ENCODE measurements around the gene PTCD1.
A peak's percentile ranks its signal among the peaks of the same experiment; 100 is the strongest.

Gene PTCD1

GRCh38 chr7:99438573-99439480, at the start of gene PTCD1, which contains the start of gene CPSF4:
PTCD1 (minus strand) TSS chr7:99438798; CDS start chr7:99435242, 3,556 bp downstream.
CPSF4 (plus strand) TSS chr7:99438943; CDS start chr7:99439083, 140 bp downstream.
- peak; percentile 96 for DNase-seq

DNA sequence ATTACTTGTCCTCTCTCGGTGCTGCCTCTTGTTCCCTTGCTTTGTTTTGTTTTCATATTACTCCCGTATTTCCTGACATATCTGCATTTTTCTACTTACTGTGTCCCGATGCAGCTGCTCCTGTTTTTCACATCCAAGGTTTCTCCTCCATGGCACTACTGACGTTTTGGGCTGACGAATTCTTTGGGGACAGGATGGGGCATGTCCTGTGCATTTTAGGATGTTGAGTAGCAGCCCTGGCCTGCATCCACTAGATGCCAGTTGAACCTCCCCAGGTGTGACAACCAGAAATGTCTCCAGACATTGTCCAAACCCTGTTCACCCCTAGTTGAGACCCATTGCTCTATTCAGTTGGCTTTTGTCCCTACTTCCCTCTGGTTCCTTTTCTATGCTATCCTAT, 46.5 kb upstream of the PTCD1 start:
- DNase-seq: no peak

GRCh38 chr7:99478464-99479440, 40.2 kb upstream of the PTCD1 start:
- no peak for DNase-seq

DNA sequence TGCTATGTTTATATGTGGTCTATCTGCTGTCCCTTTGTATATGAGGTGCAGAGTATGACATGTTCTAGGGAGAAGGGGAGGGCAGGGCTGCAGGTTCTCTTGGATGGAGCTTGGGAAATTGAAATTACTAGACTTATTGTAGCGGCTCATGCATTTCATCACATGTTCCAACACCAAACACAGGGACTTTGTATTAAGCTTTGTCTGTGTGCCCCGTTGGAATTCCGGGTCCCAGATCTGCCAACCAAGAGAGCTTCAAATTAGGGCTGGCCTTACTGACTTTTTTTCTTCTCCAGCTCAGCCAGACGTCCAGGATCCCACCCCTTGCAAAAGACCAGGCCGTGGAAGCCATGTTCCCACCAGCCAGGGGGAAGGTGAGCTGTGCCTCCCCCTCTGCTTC, 37.5 kb upstream of the PTCD1 start:
- DNase-seq: no peak

DNA sequence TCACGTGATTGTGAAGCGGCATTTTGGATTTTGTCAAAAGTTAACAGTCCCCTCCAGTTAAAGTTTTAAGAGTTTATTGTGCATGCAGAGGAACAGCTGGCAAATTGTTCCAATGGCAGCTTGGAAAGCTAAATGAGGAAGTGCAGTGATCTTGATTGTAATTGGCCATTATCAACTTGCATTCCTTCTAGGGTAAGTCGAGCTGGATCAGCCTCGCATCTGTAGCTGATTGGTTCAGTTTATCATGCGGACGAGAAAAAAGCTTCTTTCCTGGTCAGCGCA, 34.7 kb upstream of the PTCD1 start:
- no peak for DNase-seq

- peak; percentile 98 for DNase-seq
These were observed 34.1 kb upstream of the PTCD1 start, which contains the start of gene ZNF789 for GRCh38 chr7:99472561-99473314. ZNF789 (plus strand) TSS chr7:99472890; CDS start chr7:99476457, 3,567 bp downstream.

- DNase-seq: no peak
These were observed 30.9 kb upstream of the PTCD1 start for GRCh38 chr7:99469381-99470065.

GRCh38 chr7:99468336-99468918, 29.8 kb upstream of the PTCD1 start:
- no peak for DNase-seq

- DNase-seq: no peak
These were observed 26.8 kb upstream of the PTCD1 start for GRCh38 chr7:99465421-99465768.

DNA sequence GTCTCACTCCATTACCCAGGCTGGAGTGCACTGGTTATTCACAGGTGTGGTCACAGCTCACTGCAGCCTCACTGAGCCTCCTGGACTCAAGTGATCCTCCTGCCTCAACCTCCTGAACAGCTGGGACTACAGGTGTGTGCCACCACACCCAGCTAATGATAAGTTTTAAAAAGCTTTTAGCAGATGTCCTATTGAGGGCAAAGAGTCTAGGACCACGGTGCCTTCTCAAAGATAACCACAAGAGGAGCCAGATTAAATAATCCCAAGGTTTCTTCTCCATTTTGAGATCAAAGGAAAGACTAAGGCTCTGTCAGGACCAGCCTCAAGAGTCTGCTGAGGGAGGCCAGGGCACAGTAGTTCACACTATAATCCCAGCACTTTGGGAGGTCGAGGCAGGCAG, 22.6 kb upstream of the PTCD1 start:
- no peak for DNase-seq

DNA sequence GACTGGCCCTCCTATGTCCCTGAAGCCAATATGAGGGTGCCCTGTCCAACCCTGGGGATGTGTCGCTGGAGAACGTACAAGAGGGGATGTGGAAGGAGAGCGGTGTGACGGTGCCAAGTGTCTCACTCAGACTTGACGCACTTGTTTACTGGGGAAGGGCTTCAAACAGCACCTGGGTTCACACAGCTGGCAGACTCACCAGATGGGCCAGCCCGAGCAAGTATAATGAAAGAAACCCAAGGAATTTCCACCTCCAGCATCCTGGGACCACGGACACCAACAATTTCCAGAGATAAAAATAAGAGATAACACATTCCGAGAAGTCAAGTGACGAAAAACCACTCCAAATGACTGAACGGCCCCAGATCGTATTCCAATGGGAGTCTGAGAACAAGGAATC, 22.1 kb upstream of the PTCD1 start:
- no peak for DNase-seq

GRCh38 chr7:99459087-99459486, 20.5 kb upstream of the PTCD1 start:
- no peak for DNase-seq

GRCh38 chr7:99457650-99458493, 19.3 kb upstream of the PTCD1 start:
- no peak for DNase-seq

DNA sequence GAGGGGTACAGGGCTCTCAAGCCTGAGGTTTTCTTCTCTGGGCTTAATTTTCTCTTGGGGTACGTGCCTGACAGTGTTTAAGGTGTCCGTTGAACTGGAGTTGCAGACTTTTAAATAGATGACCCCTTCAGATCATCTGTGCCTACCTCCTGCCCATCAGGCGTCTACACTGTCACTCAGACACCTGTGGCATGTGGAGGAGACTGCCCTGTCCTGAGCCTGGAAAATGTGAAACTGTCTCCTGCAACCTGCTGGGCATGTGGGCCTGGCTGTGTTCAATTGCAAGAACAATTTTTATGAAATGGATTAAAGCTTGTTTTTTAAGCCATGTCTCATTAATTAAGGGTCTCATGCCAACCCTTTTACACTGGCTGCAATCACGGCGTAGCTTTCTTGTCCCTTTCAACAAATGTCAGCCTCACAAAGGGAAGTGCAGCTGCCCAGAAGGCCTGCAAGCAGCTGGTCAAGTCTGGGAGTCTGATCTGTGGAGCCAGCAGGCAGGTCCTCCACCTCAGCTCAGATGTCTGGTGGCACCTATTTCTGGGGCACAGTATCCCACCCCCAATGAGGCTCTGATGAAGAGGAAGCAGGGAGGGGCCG, 18.6 kb upstream of the PTCD1 start:
- no peak for DNase-seq

- no peak for DNase-seq
These were observed 17.7 kb upstream of the PTCD1 start for GRCh38 chr7:99456288-99456687.

- no peak for DNase-seq
These were observed 17.3 kb upstream of the PTCD1 start for GRCh38 chr7:99455874-99456273.

DNA sequence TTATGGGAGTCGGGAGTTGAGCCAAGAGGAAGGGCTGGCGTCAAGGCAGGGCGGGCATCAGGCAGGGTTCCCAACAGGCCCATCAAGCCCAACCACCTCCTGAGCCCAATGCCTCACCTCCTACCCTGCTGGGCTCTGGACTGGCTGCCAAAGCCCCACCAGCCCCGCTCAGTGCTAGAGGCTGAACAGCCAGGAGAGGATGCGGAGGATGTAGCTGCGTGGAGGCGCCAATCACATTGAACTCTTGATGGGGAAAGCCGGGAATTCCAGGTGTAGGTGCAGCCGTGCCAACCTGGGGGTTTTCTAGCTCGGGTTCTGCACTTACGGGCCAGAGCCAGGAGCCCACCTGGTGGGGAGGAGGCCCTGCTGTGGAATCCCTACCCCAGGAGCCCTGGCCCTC, 14.5 kb upstream of the PTCD1 start:
- no peak for DNase-seq

DNA sequence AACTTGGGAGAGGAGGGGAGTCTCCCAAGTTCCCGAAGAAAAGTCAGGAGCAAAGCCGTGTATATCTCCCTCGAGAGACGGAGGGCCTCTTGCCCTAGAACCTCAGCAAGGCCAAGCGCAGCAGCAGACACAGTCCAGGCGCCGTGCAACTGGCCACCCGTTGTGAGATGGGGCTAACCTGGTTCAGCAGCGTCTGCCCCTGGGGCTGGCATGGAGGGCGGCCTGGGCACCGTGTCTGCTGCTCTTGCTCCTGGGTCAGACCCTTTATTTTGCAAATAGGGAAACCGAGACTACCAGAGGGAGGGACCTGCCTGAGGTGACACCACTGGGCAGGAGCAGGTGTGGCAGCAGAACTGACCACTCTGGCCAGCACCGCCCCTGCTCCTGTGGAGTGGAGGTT, 13.9 kb upstream of the PTCD1 start:
- DNase-seq: no peak

DNA sequence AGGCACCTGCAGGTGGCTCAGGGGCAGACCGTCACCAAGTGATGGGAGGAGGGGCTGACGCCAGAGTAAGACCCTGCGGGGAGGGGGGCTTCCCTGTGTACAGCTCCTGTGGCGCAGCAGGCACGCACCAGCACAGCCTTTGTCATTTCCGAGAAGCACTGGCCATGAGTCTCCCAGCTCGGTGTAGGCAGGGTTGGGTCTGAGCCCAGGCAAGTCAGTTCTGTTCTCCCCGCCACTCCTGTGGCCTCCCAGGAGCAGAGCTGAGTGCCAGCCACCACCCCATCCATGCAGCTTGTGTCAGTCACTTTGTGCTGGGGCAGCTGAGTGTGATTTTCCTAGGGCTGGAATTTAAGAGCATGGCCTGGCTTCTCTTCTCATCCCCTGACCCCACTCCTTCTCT, 13.3 kb upstream of the PTCD1 start:
- no peak for DNase-seq

DNA sequence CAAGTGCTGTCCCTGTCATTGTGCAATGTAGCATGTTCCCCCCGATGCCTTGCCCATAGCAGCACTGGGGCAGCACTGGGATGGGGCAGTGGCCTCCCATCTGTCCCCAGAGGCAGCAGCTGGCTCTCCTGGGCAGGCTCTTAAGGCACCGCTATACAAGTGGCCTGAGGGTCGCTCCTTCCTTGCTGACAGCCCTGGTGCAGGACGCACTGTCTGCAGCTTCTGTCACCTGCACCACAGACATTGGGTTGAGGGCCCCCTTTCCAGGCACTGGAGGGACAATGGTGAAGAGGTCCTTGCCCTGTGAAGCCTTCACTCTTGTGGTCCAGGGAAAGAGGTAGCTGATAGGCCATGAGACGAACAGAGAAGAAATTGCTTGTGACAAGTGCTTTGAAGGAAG, 10.7 kb upstream of the PTCD1 start:
- DNase-seq: no peak

DNA sequence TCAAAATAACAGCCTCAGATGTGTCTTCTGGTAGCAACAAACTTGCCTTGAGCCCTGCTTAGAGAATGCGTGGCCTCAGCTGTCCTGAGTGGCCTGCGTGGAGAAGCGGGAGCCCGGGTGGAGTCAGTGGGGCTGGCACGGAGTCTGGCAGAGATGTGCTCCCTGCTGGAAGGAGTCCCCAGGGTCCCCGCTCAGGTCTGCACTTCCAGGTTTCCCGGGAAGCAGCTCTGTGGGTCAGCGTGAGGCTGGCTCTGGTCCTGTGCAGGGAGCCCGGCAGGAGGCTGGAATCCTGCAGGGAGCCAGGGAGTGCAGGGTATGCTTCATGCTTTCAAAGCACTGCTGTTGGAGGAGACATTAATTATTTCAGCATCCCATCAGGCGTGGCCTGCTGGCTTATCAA, 10.3 kb upstream of the PTCD1 start:
- no peak for DNase-seq

All from NCI-H2227 treated with DMSO at 0.1 percent for 48 hours (cell line).